Measurements from ENCODE around the gene THAP2.

THAP2 gene

GRCh38 chr12:71663561-71664410, at the start of gene THAP2, which contains the start of gene ZFC3H1:
Gene THAP2 (plus strand): TSS chr12:71664301. CDS start chr12:71664510, 209 bp downstream.
Gene ZFC3H1 (minus strand): TSS chr12:71663848. CDS start chr12:71663610, 238 bp downstream.
- no peaks in the 10 kb centered on the region for H3K9me3 ChIP-seq (ENCODE audit: control insufficient read depth, insufficient read depth, low read depth, low read length)
- H3K4me1 ChIP-seq (ENCODE audit: control insufficient read depth, insufficient read depth, low read length): no peaks in the 10 kb centered on the region
- peak within 1 kb of the TSS; percentile 94 for H3K4me3 ChIP-seq (ENCODE audit: low read depth, low read length)
- peak within 1 kb of the TSS; percentile 94 for H3K9ac ChIP-seq (ENCODE audit: low read length)
- H3K27ac ChIP-seq (ENCODE audit: low read depth, low read length): peak within 1 kb of the TSS; percentile 87
- no peaks in the 10 kb centered on the region for H3K27me3 ChIP-seq (ENCODE audit: control insufficient read depth, insufficient read depth, low read length)
- H3K36me3 ChIP-seq (ENCODE audit: control insufficient read depth, insufficient read depth, low read length): peaks cover 17% of the 10 kb centered on the region

- no peak overlapping the region for H3K9ac ChIP-seq (ENCODE audit: low read length)
- H3K4me1 ChIP-seq (ENCODE audit: control insufficient read depth, insufficient read depth, low read length): peaks cover 8% of the 10 kb centered on the region; the same call in 1 of the 2 replicates
- H3K27me3 ChIP-seq (ENCODE audit: control insufficient read depth, insufficient read depth, low read length): no peaks in the 10 kb centered on the region
- H3K36me3 ChIP-seq (ENCODE audit: control insufficient read depth, insufficient read depth, low read length): peaks cover 98% of the 10 kb centered on the region
- H3K27ac ChIP-seq (ENCODE audit: low read depth, low read length): no peak overlapping the region
- no peak overlapping the region for H3K4me3 ChIP-seq (ENCODE audit: low read depth, low read length)
- no peaks in the 10 kb centered on the region for H3K9me3 ChIP-seq (ENCODE audit: control insufficient read depth, insufficient read depth, low read depth, low read length)
Observed at GRCh38 chr12:71621938-71622337, 42.2 kb upstream of the THAP2 start.

GRCh38 chr12:71625476-71625875, 38.6 kb upstream of the THAP2 start:
- Histone ChIP-seq H3K27ac (ENCODE audit: low read depth, low read length) (no peak overlapping the region), H3K9me3 (ENCODE audit: control insufficient read depth, insufficient read depth, low read depth, low read length) (no peaks in the 10 kb centered on the region), H3K27me3 (ENCODE audit: control insufficient read depth, insufficient read depth, low read length) (no peaks in the 10 kb centered on the region), H3K4me1 (ENCODE audit: control insufficient read depth, insufficient read depth, low read length) (0 out of 2 replicates have a peak, but pooled peaks cover under 1% of the 10 kb centered on the region), H3K4me3 (ENCODE audit: low read depth, low read length) (no peak overlapping the region), H3K9ac (ENCODE audit: low read length) (no peak overlapping the region), H3K36me3 (ENCODE audit: control insufficient read depth, insufficient read depth, low read length) (peaks cover 100% of the 10 kb centered on the region)

- peaks cover 100% of the 10 kb centered on the region for H3K36me3 ChIP-seq (ENCODE audit: control insufficient read depth, insufficient read depth, low read length)
- H3K27me3 ChIP-seq (ENCODE audit: control insufficient read depth, insufficient read depth, low read length): no peaks in the 10 kb centered on the region
- H3K9ac ChIP-seq (ENCODE audit: low read length): no peak overlapping the region
- no peak overlapping the region for H3K4me3 ChIP-seq (ENCODE audit: low read depth, low read length)
- H3K9me3 ChIP-seq (ENCODE audit: control insufficient read depth, insufficient read depth, low read depth, low read length): no peaks in the 10 kb centered on the region
- no peak overlapping the region for H3K27ac ChIP-seq (ENCODE audit: low read depth, low read length)
- no peaks in the 10 kb centered on the region for H3K4me1 ChIP-seq (ENCODE audit: control insufficient read depth, insufficient read depth, low read length)
Observed at GRCh38 chr12:71626098-71626497, 38.0 kb upstream of the THAP2 start.

- peaks cover 100% of the 10 kb centered on the region for H3K36me3 ChIP-seq (ENCODE audit: control insufficient read depth, insufficient read depth, low read length)
- H3K27me3 ChIP-seq (ENCODE audit: control insufficient read depth, insufficient read depth, low read length): no peaks in the 10 kb centered on the region
Observed at GRCh38 chr12:71626768-71627167, 37.3 kb upstream of the THAP2 start.

GRCh38 chr12:71627438-71628002, 36.6 kb upstream of the THAP2 start:
- H3K4me3 ChIP-seq (ENCODE audit: low read depth, low read length): no peak overlapping the region
- no peak overlapping the region for H3K27ac ChIP-seq (ENCODE audit: low read depth, low read length)
- peaks cover 100% of the 10 kb centered on the region for H3K36me3 ChIP-seq (ENCODE audit: control insufficient read depth, insufficient read depth, low read length)
- no peaks in the 10 kb centered on the region for H3K27me3 ChIP-seq (ENCODE audit: control insufficient read depth, insufficient read depth, low read length)
- no peaks in the 10 kb centered on the region for H3K9me3 ChIP-seq (ENCODE audit: control insufficient read depth, insufficient read depth, low read depth, low read length)
- no peaks in the 10 kb centered on the region for H3K4me1 ChIP-seq (ENCODE audit: control insufficient read depth, insufficient read depth, low read length)
- H3K9ac ChIP-seq (ENCODE audit: low read length): no peak overlapping the region

More at GRCh38 chr12:71626768-71627167, 37.3 kb upstream of the THAP2 start:
- Histone ChIP-seq H3K27ac (ENCODE audit: low read depth, low read length) (no peak overlapping the region), H3K9me3 (ENCODE audit: control insufficient read depth, insufficient read depth, low read depth, low read length) (no peaks in the 10 kb centered on the region), H3K4me3 (ENCODE audit: low read depth, low read length) (no peak overlapping the region), H3K4me1 (ENCODE audit: control insufficient read depth, insufficient read depth, low read length) (no peaks in the 10 kb centered on the region), H3K9ac (ENCODE audit: low read length) (no peak overlapping the region)

GRCh38 chr12:71636704-71637115, 27.4 kb upstream of the THAP2 start:
- no peaks in the 10 kb centered on the region for H3K4me1 ChIP-seq (ENCODE audit: control insufficient read depth, insufficient read depth, low read length)
- no peaks in the 10 kb centered on the region for H3K9me3 ChIP-seq (ENCODE audit: control insufficient read depth, insufficient read depth, low read depth, low read length)
- no peak overlapping the region for H3K9ac ChIP-seq (ENCODE audit: low read length)
- H3K4me3 ChIP-seq (ENCODE audit: low read depth, low read length): no peak overlapping the region
- peaks cover 88% of the 10 kb centered on the region for H3K36me3 ChIP-seq (ENCODE audit: control insufficient read depth, insufficient read depth, low read length)
- no peaks in the 10 kb centered on the region for H3K27me3 ChIP-seq (ENCODE audit: control insufficient read depth, insufficient read depth, low read length)
- no peak overlapping the region for H3K27ac ChIP-seq (ENCODE audit: low read depth, low read length)

- no peak overlapping the region for H3K9ac ChIP-seq (ENCODE audit: low read length)
- H3K9me3 ChIP-seq (ENCODE audit: control insufficient read depth, insufficient read depth, low read depth, low read length): no peaks in the 10 kb centered on the region
- no peak overlapping the region for H3K4me3 ChIP-seq (ENCODE audit: low read depth, low read length)
- H3K27ac ChIP-seq (ENCODE audit: low read depth, low read length): no peak overlapping the region
- no peaks in the 10 kb centered on the region for H3K27me3 ChIP-seq (ENCODE audit: control insufficient read depth, insufficient read depth, low read length)
- H3K4me1 ChIP-seq (ENCODE audit: control insufficient read depth, insufficient read depth, low read length): no peaks in the 10 kb centered on the region
- H3K36me3 ChIP-seq (ENCODE audit: control insufficient read depth, insufficient read depth, low read length): peaks cover 88% of the 10 kb centered on the region
Observed at GRCh38 chr12:71638499-71638898, 25.6 kb upstream of the THAP2 start.

GRCh38 chr12:71639341-71639760, 24.8 kb upstream of the THAP2 start:
- Histone ChIP-seq H3K36me3 (ENCODE audit: control insufficient read depth, insufficient read depth, low read length) (peaks cover 88% of the 10 kb centered on the region), H3K4me3 (ENCODE audit: low read depth, low read length) (no peak overlapping the region), H3K27ac (ENCODE audit: low read depth, low read length) (no peak overlapping the region), H3K9me3 (ENCODE audit: control insufficient read depth, insufficient read depth, low read depth, low read length) (no peaks in the 10 kb centered on the region), H3K27me3 (ENCODE audit: control insufficient read depth, insufficient read depth, low read length) (no peaks in the 10 kb centered on the region), H3K9ac (ENCODE audit: low read length) (no peak overlapping the region), H3K4me1 (ENCODE audit: control insufficient read depth, insufficient read depth, low read length) (no peaks in the 10 kb centered on the region)

GRCh38 chr12:71640316-71640715, 23.8 kb upstream of the THAP2 start:
- Histone ChIP-seq H3K4me1 (ENCODE audit: control insufficient read depth, insufficient read depth, low read length) (no peaks in the 10 kb centered on the region), H3K27me3 (ENCODE audit: control insufficient read depth, insufficient read depth, low read length) (no peaks in the 10 kb centered on the region), H3K4me3 (ENCODE audit: low read depth, low read length) (no peak overlapping the region), H3K27ac (ENCODE audit: low read depth, low read length) (no peak overlapping the region), H3K9ac (ENCODE audit: low read length) (no peak overlapping the region), H3K36me3 (ENCODE audit: control insufficient read depth, insufficient read depth, low read length) (peaks cover 88% of the 10 kb centered on the region), H3K9me3 (ENCODE audit: control insufficient read depth, insufficient read depth, low read depth, low read length) (no peaks in the 10 kb centered on the region)

GRCh38 chr12:71641390-71641789, 22.7 kb upstream of the THAP2 start:
- no peak overlapping the region for H3K27ac ChIP-seq (ENCODE audit: low read depth, low read length)
- peaks cover 88% of the 10 kb centered on the region for H3K36me3 ChIP-seq (ENCODE audit: control insufficient read depth, insufficient read depth, low read length)
- H3K9ac ChIP-seq (ENCODE audit: low read length): no peak overlapping the region

More at GRCh38 chr12:71641390-71641789, 22.7 kb upstream of the THAP2 start:
- Histone ChIP-seq H3K27me3 (ENCODE audit: control insufficient read depth, insufficient read depth, low read length) (no peaks in the 10 kb centered on the region), H3K9me3 (ENCODE audit: control insufficient read depth, insufficient read depth, low read depth, low read length) (no peaks in the 10 kb centered on the region), H3K4me1 (ENCODE audit: control insufficient read depth, insufficient read depth, low read length) (no peaks in the 10 kb centered on the region), H3K4me3 (ENCODE audit: low read depth, low read length) (no peak overlapping the region)

All from HUES6 (cell line).